HAP-1 (cell line): ENCODE results near the gene CIROP.
A peak's percentile ranks its signal among the peaks of the same experiment; 100 is the strongest.

Experiments
- DNase-seq, 2 experiments: peaks; one replicate each; pipeline ENCODE4 v3.0.0-alpha.2; 2016 to 2020; ENCODE audit warnings: low spot score in 2 of 2
- H3K27me3 ChIP-seq: fragments of 250-450 bp; sonication (Bioruptor Pico); 2 replicates; pipeline ENCODE4 v1.5.1; 2020; ENCODE audit warnings: low read depth, mild to moderate bottlenecking, moderate library complexity
- H3K36me3 ChIP-seq: fragments of 250-450 bp; sonication (Bioruptor Pico); replicated peaks from 2 replicates; pipeline ENCODE4 v1.5.1; 2020; ENCODE audit warnings: mild to moderate bottlenecking
- H3K4me1 ChIP-seq: fragments of 250-450 bp; sonication (Bioruptor Pico); 2 replicates; pipeline ENCODE4 v1.5.1; 2020; ENCODE audit warnings: mild to moderate bottlenecking
- H3K4me3 ChIP-seq: fragments of 250-450 bp; sonication (Bioruptor Pico); 2 replicates; pipeline ENCODE4 v1.5.1; 2020; ENCODE audit warnings: mild to moderate bottlenecking, moderate library complexity
- H3K9me3 ChIP-seq: fragments of 250-450 bp; sonication (Bioruptor Pico); 2 replicates; pipeline ENCODE4 v1.5.1; 2020; ENCODE audit warnings: mild to moderate bottlenecking, moderate library complexity
- in situ Hi-C: fragments of 300-500 bp; cut with MboI; formaldehyde crosslinking; loops from 3 replicates; pipeline ENCODE4 v1.14.3; 2020; ENCODE audit warnings: low sequenced_read_pairs, inconsistent platforms, mixed read lengths

CIROP gene

DNA sequence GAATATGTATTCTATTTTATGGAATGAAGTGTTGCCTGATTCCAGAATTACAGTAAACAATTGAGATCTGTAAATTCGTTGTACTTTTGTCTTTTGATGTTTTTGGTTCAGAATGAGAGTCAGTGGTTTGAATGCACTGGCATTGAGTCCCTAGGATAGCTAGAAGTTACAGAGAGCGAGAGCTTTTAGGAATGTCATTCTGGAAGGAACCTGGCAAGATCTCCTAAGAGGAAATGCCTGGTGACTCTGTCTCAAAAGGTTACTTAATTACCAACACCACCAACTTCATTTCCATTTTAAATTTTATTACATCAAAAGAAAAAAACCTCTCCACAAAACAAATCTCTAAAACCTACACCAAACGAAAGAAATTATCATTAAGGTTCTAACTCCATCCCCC is 20.2 kb upstream of the CIROP start:
- in situ Hi-C loops: loop anchor here (5.0 kb wide), 1 partner anchor 62 kb away; no protein-coding TSS in a partner anchor
- no peak for DNase-seq
- H3K9me3 ChIP-seq: no peaks in the 10 kb centered on the region
- H3K4me1 ChIP-seq: peaks cover 11% of the 10 kb centered on the region; the same call in 1 of the 2 replicates
- H3K36me3 ChIP-seq: no peaks in the 10 kb centered on the region
- no peak overlapping the region for H3K4me3 ChIP-seq
- no peaks in the 10 kb centered on the region for H3K27me3 ChIP-seq

GRCh38 chr14:23124337-23124954 is 19.7 kb upstream of the CIROP start:
- no peaks in the 10 kb centered on the region for H3K36me3 ChIP-seq
- no peak for DNase-seq
- no peaks in the 10 kb centered on the region for H3K27me3 ChIP-seq
- H3K9me3 ChIP-seq: no peaks in the 10 kb centered on the region
- H3K4me3 ChIP-seq: no peak overlapping the region
- in situ Hi-C loops: no loop called here
- H3K4me1 ChIP-seq: peaks cover 11% of the 10 kb centered on the region; the same call in 1 of the 2 replicates

DNA sequence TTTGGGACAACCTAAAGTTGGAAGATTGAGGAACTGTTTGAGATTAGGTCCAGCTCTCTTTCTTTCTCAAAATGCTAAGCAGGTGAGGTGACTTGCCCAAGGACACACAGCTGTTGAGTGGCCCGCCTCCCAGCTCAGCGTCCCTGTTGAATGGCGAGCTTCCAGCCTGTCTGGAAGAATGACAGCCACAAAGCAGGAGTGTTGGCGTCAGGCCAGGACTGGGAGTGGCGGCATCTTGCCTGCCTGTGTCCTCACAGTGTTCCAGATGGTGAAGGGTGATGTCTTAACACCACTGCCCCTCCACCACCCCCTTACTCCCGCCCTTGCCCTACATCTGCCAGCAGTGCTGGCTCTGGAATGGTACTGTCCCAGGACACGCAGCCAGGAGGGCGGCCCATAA is 18.6 kb upstream of the CIROP start:
- Histone ChIP-seq H3K4me3 (no peak overlapping the region), H3K9me3 (no peaks in the 10 kb centered on the region), H3K4me1 (peaks cover 11% of the 10 kb centered on the region; the same call in 1 of the 2 replicates), H3K27me3 (no peaks in the 10 kb centered on the region), H3K36me3 (no peaks in the 10 kb centered on the region)
- in situ Hi-C loops: no loop called here
- DNase-seq: peak; percentile 27 to 83

DNA sequence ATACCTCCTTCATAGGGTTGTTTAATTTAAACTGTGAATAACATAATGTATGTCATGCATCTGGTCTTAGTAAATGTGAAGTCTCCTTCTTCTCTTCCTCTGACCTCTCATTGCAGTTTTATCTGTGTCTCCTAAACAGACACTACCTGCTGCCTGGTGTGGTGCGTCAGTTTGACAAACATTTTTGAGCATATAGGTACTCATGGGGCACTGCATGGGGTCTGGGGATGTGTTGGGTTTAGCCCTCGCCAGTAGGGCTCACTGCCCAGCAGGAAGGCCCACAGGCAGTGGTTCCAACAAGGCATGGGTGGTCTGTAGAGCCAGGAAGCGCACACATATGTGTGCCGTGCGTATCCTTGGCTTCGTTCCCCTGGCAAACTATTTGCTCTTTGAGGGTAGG is 17.3 kb upstream of the CIROP start:
- Histone ChIP-seq H3K9me3 (no peaks in the 10 kb centered on the region), H3K4me3 (no peak overlapping the region), H3K36me3 (no peaks in the 10 kb centered on the region), H3K27me3 (no peaks in the 10 kb centered on the region), H3K4me1 (peaks cover 11% of the 10 kb centered on the region; the same call in 1 of the 2 replicates)
- no peak for DNase-seq
- in situ Hi-C loops: no loop called here

GRCh38 chr14:23121361-23121771 is 16.6 kb upstream of the CIROP start:
- H3K4me1 ChIP-seq: peaks cover 11% of the 10 kb centered on the region; the same call in 1 of the 2 replicates
- no peak for DNase-seq
- no peaks in the 10 kb centered on the region for H3K36me3 ChIP-seq
- no peak overlapping the region for H3K4me3 ChIP-seq
- in situ Hi-C loops: no loop called here
- no peaks in the 10 kb centered on the region for H3K9me3 ChIP-seq
- no peaks in the 10 kb centered on the region for H3K27me3 ChIP-seq

DNA sequence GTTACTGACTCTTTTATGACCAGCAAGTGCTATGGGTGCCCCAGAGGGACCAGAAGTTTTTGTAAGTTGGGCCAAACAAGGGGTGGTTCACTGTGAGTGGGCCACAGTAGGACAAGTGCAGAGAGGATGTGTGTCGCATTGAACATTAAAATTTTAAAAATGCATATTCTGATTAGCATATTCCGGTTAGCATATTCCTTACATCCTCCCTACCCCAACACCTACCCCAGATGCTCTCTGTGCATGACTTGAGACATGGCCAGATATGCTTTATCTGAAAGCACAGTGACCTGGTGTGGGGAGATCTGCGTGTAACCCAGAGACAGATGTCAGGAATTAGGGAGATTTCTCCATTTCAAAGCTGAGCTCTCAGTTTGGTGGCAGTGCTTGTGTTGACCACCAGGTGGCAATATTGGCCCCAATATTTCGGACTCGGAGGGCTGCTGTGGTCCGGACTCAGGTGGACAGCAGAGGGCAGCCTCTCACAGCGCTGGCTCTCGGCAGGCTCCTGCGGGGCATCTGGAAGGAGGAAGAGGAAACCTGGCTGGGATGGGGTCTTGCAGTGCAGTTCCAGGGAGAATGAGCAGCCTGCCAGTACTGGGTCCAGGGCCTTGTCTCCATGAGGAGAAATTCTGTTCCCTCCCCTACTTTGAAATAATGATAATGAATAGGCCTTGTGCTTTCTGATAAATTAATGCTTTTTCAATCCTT is 15.9 kb upstream of the CIROP start:
- peak; percentile 83 to 93 for DNase-seq

DNA sequence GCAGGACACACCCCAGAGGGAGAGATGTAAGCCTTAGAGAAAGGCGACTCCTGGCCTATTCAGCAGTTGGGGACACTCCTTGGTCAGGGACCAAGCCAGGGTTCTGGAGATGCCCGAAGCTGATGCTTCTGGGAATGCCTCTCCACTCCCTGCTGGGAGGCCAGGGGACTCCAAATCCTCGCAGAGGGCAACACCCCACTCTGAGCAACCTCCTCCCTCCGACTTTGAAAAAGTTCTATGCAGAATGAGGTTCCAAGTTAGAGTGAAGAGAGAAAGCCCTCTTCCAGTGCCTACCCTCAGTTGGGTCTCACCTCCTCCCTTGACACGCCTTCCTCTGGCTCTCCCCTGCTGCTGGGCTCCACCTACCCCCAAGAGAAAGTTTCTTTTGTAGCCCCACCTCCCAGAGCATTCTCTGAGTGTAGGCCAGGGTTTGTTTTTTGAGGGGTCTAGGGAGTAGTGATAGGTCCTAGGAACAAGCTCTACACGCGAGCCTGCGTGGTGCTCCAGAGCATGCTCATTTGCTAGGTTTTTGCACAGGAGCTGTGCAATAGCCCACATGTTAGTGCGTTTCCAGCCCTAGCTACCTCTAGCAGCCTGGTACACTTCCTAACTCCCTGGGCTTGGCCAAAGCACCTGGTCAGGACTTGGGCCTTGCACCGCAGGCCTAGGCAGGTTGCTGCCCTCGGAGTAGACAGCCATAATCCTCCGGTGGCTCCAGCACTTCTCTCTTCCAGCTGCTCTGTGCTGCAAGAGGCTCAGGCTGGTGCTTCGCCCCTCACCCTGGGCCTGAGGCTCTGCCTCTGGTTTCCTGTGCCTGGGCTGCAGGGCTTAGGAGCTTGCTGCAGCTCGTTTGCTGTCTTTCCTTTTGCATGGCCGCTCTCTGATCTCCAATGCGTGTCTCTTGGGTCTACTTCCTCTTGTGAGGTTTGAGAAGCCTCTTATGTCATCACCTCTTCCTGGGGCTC is 14.9 kb upstream of the CIROP start:
- no peak overlapping the region for H3K4me3 ChIP-seq
- no peaks in the 10 kb centered on the region for H3K36me3 ChIP-seq
- in situ Hi-C loops: no loop called here
- H3K9me3 ChIP-seq: no peaks in the 10 kb centered on the region
- peaks cover 11% of the 10 kb centered on the region; the same call in 1 of the 2 replicates for H3K4me1 ChIP-seq
- DNase-seq: no peak
- H3K27me3 ChIP-seq: peaks cover 8% of the 10 kb centered on the region

More for the DNA sequence above, 15.9 kb upstream of the CIROP start:
- no peaks in the 10 kb centered on the region for H3K9me3 ChIP-seq
- no peaks in the 10 kb centered on the region for H3K36me3 ChIP-seq
- in situ Hi-C loops: no loop called here
- H3K4me1 ChIP-seq: peaks cover 11% of the 10 kb centered on the region; the same call in 1 of the 2 replicates
- no peak overlapping the region for H3K4me3 ChIP-seq
- peaks cover 3% of the 10 kb centered on the region for H3K27me3 ChIP-seq

DNA sequence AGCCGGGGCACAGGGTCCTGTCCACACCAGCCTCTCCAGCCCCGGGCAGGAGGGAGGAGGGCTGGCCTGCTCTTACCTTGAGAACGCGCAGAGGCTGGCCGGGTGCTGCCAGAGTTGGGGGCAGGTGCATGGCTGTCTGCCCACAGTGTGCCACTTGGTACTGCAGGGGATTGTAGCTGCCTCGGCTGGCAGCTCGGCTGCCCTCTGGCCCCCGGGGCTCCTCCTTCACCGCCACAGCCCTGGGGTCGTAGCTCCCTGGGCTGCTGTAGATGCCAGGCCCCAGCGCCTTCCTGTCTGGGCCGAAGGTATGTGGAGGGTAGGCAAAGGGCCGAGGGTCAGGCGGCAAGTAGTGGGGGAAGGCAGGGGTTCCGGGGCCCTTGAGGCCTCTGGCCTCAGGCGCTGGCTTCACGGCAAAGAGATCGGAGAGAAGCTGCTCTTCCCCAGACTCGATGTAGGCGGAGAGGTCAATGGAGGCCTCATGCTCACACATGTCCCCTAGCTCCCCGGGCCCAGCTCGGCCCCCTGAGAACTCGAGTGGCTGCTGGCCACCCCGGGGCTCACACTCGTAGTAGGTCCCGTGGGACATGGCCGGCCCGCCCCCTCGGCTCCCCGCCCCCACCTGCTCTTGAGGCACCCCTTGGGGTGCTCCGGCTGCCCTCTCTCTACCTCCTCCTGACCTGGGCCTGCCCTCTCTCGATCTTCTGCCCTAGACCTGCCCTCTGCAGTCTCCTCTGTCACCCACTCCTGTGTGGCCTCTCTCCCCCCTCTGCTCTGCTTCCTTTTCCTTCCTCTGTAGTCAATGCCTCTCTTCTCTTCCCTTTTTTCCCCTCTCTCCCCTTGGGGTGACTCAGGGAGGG is 13.9 kb upstream of the CIROP start, which contains the start of gene CEBPE:
TSS of gene CEBPE (minus strand) at position 750 of the 857 bp plus-strand sequence. CDS start at position 586, 164 bp downstream.
- in situ Hi-C loops: no loop called here
- Histone ChIP-seq H3K4me3 (no peak within 1 kb of the TSS), H3K27me3 (peaks cover 17% of the 10 kb centered on the region), H3K36me3 (no peaks in the 10 kb centered on the region), H3K4me1 (peaks cover 3% of the 10 kb centered on the region; the same call in 1 of the 2 replicates), H3K9me3 (no peaks in the 10 kb centered on the region)
- DNase-seq: no peak

DNA sequence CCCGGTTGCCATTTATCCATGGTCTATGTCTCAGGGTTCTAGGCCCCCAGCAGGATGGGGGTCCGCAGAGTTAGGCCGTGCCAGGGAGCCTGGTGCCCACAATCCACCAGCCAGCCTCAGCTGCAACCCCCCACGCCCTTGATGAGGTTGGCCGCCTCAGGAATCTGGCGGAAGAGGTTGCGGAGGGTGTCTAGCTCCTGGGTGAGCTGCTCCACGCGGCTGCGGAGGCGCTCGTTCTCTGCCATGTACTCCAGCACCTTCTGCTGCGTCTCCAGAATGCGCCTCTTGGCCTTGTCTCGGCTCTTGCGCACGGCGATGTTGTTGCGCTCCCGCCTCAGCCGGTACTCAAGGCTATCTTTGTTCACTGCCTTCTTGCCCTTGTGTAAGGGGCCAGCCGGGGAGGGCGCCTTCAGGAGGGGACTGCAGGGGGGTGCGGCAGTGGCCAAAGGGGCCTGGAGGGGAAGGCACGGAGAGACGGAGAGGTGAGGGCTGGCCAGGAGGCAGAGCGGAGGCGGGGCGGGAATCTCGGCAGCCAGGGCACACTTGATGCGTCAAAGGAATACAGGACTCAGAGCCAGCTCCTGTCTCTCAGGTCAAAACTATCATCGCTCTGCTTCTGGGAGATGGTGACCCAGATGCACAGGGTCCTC is 12.7 kb upstream of the CIROP start:
- Histone ChIP-seq H3K4me1 (no peaks in the 10 kb centered on the region), H3K36me3 (no peaks in the 10 kb centered on the region), H3K27me3 (peaks cover 23% of the 10 kb centered on the region), H3K9me3 (no peaks in the 10 kb centered on the region), H3K4me3 (no peak overlapping the region)
- no peak for DNase-seq
- in situ Hi-C loops: no loop called here

- H3K36me3 ChIP-seq: no peaks in the 10 kb centered on the region
- no peaks in the 10 kb centered on the region for H3K4me1 ChIP-seq
- H3K4me3 ChIP-seq: no peak overlapping the region
- peaks cover 39% of the 10 kb centered on the region for H3K27me3 ChIP-seq
- DNase-seq: no peak
- H3K9me3 ChIP-seq: no peaks in the 10 kb centered on the region
- in situ Hi-C loops: no loop called here
Observed at GRCh38 chr14:23115918-23116317, 11.1 kb upstream of the CIROP start.

- Histone ChIP-seq H3K9me3 (no peaks in the 10 kb centered on the region), H3K27me3 (peaks cover 43% of the 10 kb centered on the region), H3K4me3 (no peak overlapping the region), H3K4me1 (no peaks in the 10 kb centered on the region), H3K36me3 (no peaks in the 10 kb centered on the region)
- no peak for DNase-seq
- in situ Hi-C loops: no loop called here
Observed at GRCh38 chr14:23115039-23115731, 10.4 kb upstream of the CIROP start.

- no peak for DNase-seq
- H3K9me3 ChIP-seq: no peaks in the 10 kb centered on the region
- H3K27me3 ChIP-seq: peaks cover 46% of the 10 kb centered on the region
- no peaks in the 10 kb centered on the region for H3K36me3 ChIP-seq
- in situ Hi-C loops: no loop called here
- H3K4me1 ChIP-seq: no peaks in the 10 kb centered on the region
- H3K4me3 ChIP-seq: no peak overlapping the region
Observed at GRCh38 chr14:23114669-23115038, 9.9 kb upstream of the CIROP start.
